K562 (cell line): Measurements from ENCODE around the gene MYADML2. TPM values are rescaled to one million over a fixed set of nuclear protein-coding genes. Genes with fewer than 3 reads are reported as not detected.

ENCODE experiments used
- ATAC-seq: fragments of 200-7000 bp; cut with Tn5 transposase; 3 replicates; pipeline ENCODE4 v1.9.1; 2020; ENCODE audit warnings: moderate library complexity
- BruUV-seq: library from RNA; stranded (reverse); fragments of 400-500 nt; replicated peaks from 2 replicates; lab custom pipeline; 2021; lab: Mats Ljungman, UMichigan
- CTCF ChIA-PET: fragments of 300-600 bp; formaldehyde crosslinking; extraction: SDS; loops from one replicate; lab custom pipeline; 2021; ENCODE audit warnings: low intra/inter-chr PET ratio; lab: Yijun Ruan, JAX
- POLR2A ChIA-PET: fragments of 300-600, 350-650 bp; sonication (Branson Sonifier 250); formaldehyde crosslinking; extraction: SDS; loops from one replicate; lab custom pipeline; 2021; ENCODE audit warnings: antibody characterized with exemption, inconsistent platforms; lab: Yijun Ruan, JAX
- DNase-seq, 4 experiments: peaks; one replicate each; pipeline versions ENCODE4 v3.0.0 to v3.0.0-alpha.2; 2011 to 2018; ENCODE audit warnings: low spot score in 3 of 4, mixed read lengths in 3 of 4; ENCODE audit errors: extremely low read depth in 1 of 4
- FAIRE-seq: peaks from 2 replicates; lab custom pipeline; 2011; peaks lifted over from hg19 to GRCh38; lab: Jason Lieb, UNC
- H2AFZ ChIP-seq: 2 replicates; pipeline ENCODE4 v1.6.0; 2011; ENCODE audit warnings: low read depth, low read length, control low read depth, inconsistent platforms
- H3K27ac ChIP-seq: fragments of 200-600 bp; 3 replicates; pipeline ENCODE4 v1.8.0; 2011; ENCODE audit warnings: low read depth, mild to moderate bottlenecking, control low read depth, inconsistent platforms, low read length, moderate library complexity, mixed read lengths; ENCODE audit errors: extremely low read depth
- H3K27me3 ChIP-seq, 2 experiments: fragments of 300-600 bp in 1 of 2; 2 replicates in 1 of 2; 3 replicates in 1 of 2; pipeline versions ENCODE4 v1.6.0 to v1.8.0; 2011; ENCODE audit warnings: inconsistent platforms in 2 of 2, low read length in 2 of 2, mild to moderate bottlenecking in 1 of 2, mixed read lengths in 1 of 2, moderate library complexity in 1 of 2; ENCODE audit not compliant: control insufficient read depth in 2 of 2, insufficient read depth in 2 of 2
- H3K36me3 ChIP-seq: fragments of 300-600 bp; 3 replicates; pipeline ENCODE4 v1.8.0; 2011; ENCODE audit warnings: mild to moderate bottlenecking, low read length, inconsistent platforms; ENCODE audit not compliant: control insufficient read depth, insufficient read depth
- H3K4me1 ChIP-seq, 2 experiments: fragments of 200-600 bp in 1 of 2; replicated peaks in 1 of 2; 2 replicates in 1 of 2; 3 replicates in 1 of 2; pipeline versions ENCODE4 v1.5.1 to v1.8.0; 2011; ENCODE audit warnings: inconsistent platforms in 2 of 2, low read length in 2 of 2, mild to moderate bottlenecking in 1 of 2, mixed read lengths in 1 of 2, moderate library complexity in 1 of 2; ENCODE audit not compliant: control insufficient read depth in 2 of 2, insufficient read depth in 2 of 2
- H3K4me2 ChIP-seq: 2 replicates; pipeline ENCODE4 v1.6.1; 2011; ENCODE audit warnings: low read length, control low read depth, inconsistent platforms, mixed read lengths; ENCODE audit not compliant: insufficient read depth
- H3K4me3 ChIP-seq: fragments of 200-600 bp; sonication (generic), shearing (Covaris generic); 2 replicates; pipeline ENCODE4 v1.5.1; 2016; ENCODE audit warnings: control low read depth, inconsistent platforms
- H3K79me2 ChIP-seq: fragments of 200-600 bp; 3 replicates; pipeline ENCODE4 v1.8.0; 2011; ENCODE audit warnings: low read length, inconsistent platforms; ENCODE audit not compliant: control insufficient read depth, insufficient read depth
- H3K9ac ChIP-seq, 2 experiments: 2 replicates each; pipeline versions ENCODE4 v1.6.0 to v1.6.1; 2011; ENCODE audit warnings: low read depth in 2 of 2, low read length in 2 of 2, control low read depth in 1 of 2, inconsistent platforms in 1 of 2, mild to moderate bottlenecking in 1 of 2, mixed read lengths in 1 of 2; ENCODE audit not compliant: insufficient read depth in 1 of 2
- H3K9me1 ChIP-seq: one replicate; pipeline ENCODE4 v1.6.0; 2011; ENCODE audit warnings: inconsistent platforms, mild to moderate bottlenecking, low read length, moderate library complexity; ENCODE audit not compliant: control insufficient read depth, insufficient read depth
- H3K9me3 ChIP-seq: replicated peaks from 2 replicates; pipeline ENCODE4 v1.5.1; 2011; ENCODE audit warnings: low read depth, low read length, inconsistent platforms; ENCODE audit not compliant: control insufficient read depth, insufficient read depth
- H4K20me1 ChIP-seq: replicated peaks from 2 replicates; pipeline ENCODE4 v1.6.1; 2011; ENCODE audit warnings: low read length, inconsistent platforms, mixed read lengths; ENCODE audit not compliant: control insufficient read depth, insufficient read depth
- CBX5 ChIP-seq: IDR thresholded peaks from 2 replicates; pipeline ENCODE4 v1.6.1; 2014; ENCODE audit warnings: low read depth, borderline replicate concordance
- CEBPB ChIP-seq: fragments of 450-650 bp; IDR thresholded peaks from 2 replicates; pipeline ENCODE4 v1.6.1; 2016; ENCODE audit warnings: missing genetic modification characterization, missing compliant biosample characterization
- ERF ChIP-seq: fragments of 450-650 bp; formaldehyde crosslinking; IDR thresholded peaks from 2 replicates; pipeline ENCODE4 v1.4.0; 2020; ENCODE audit warnings: mild to moderate bottlenecking, mixed read lengths
- MBD2 ChIP-seq: sonication (generic); IDR thresholded peaks from 2 replicates; pipeline ENCODE4 v1.6.1; 2016; ENCODE audit warnings: low read depth, borderline replicate concordance
- POLR2G ChIP-seq: fragments of 200-400 bp; formaldehyde crosslinking; IDR thresholded peaks from 2 replicates; pipeline ENCODE4 v1.6.1; 2017; ENCODE audit warnings: low read depth, mild to moderate bottlenecking, antibody characterized with exemption, low read length, moderate library complexity
- ZNF143 ChIP-seq: sonication (generic); formaldehyde crosslinking; IDR thresholded peaks from 2 replicates; pipeline ENCODE4 v1.9.0; 2022; ENCODE audit warnings: mild to moderate bottlenecking, missing genetic modification reagents
- WGBS: fragments of 100-300 bp; shearing (Covaris generic); methylation state at CpG from one replicate; pipeline ENCODE4 v1.1.6; 2016; ENCODE audit warnings: low coverage, mixed read lengths; ENCODE audit not compliant: insufficient coverage; ENCODE audit errors: missing lambda C conversion rate; 5-methylcytosine and 5-hydroxymethylcytosine counted together
- in situ Hi-C: fragments of 300-500 bp; cut with MboI; formaldehyde crosslinking; loops from 4 replicates; pipeline ENCODE4 v1.15.0; 2018; ENCODE audit warnings: inconsistent platforms, mixed read lengths
- intact Hi-C: fragments of 100-400 bp; cut with micrococcal nuclease; formaldehyde crosslinking; loops from 2 replicates; pipeline ENCODE4 v1.14.2; 2022
- polyA plus RNA-seq, 8 experiments: library from polyadenylated mRNA; depleted of rRNA in 4 of 8; stranded (reverse) in 5 of 8; unstranded in 3 of 8; fragments of >200 nt; fragmentation: Nextera tagmentation in 2 of 8; fragmentation: Illumina TruSeq in 1 of 8; extraction: Ambion mirVana in 2 of 8; extraction: Trizol in 1 of 8; gene quantifications; 2 replicates each; pipeline versions ENCODE4 v1.2.1 to v1.2.3, GENCODE V29; 2011 to 2014; ENCODE audit warnings: inconsistent platforms in 1 of 8, missing spikeins in 1 of 8
- total RNA-seq, 7 experiments: library from RNA; depleted of rRNA in 6 of 7; stranded (reverse); fragments of >200 nt in 6 of 7; fragmentation: Illumina TruSeq in 2 of 7; extraction: Trizol in 2 of 7; gene quantifications; 2 replicates each; pipeline versions ENCODE4 v1.2.1 to v1.2.3, GENCODE V29; 2011 to 2021; ENCODE audit warnings: low replicate concordance in 1 of 7
- TF ChIP-seq, protein P1 (sequence below): sonication (generic); formaldehyde crosslinking; IDR thresholded peaks from 2 replicates; pipeline ENCODE4 v1.8.0; 2022; ENCODE audit warnings: mild to moderate bottlenecking, low read depth, missing genetic modification reagents

The MYADML2 gene
- total and polyA plus RNA-seq, 9 of the 15 experiments (the other 6 are each of a cell fraction or from before 2014, with no cell fraction given), result not detected

GRCh38 chr17:81895400-81895799, 51.6 kb downstream of the MYADML2 start:
- in situ Hi-C loops, result no loop called here
- WGBS, result 83% methylated on average over 11 of the region's 11 CpGs
- no peaks in the 10 kb centered on the region for H3K27me3 ChIP-seq
- peaks cover 3% of the 10 kb centered on the region for H3K9me1 ChIP-seq
- no peak for FAIRE-seq
- CTCF ChIA-PET, result no interaction called here
- H3K36me3 ChIP-seq, result peaks cover 66% of the 10 kb centered on the region; the same call in 2 of the 3 replicates
- H2AFZ ChIP-seq, result no peak overlapping the region
- no peak for ATAC-seq
- no peak for TF ChIP-seq ZNF143 (CRISPR knock-in tag)
- TF ChIP-seq MBD2, result no peak
- TF ChIP-seq ERF (CRISPR knock-in tag), result no peak
- TF ChIP-seq POLR2G, result 0 out of 2 replicates have a peak, but pooled peaks have one; percentile 22
- intact Hi-C loops, result no loop called here
- no peaks in the 10 kb centered on the region for H3K9me3 ChIP-seq
- peaks cover 40% of the 10 kb centered on the region for H3K79me2 ChIP-seq
- no peak overlapping the region for H3K9ac ChIP-seq
- H4K20me1 ChIP-seq, result 0 out of 2 replicates have a peak, but pooled peaks cover 9% of the 10 kb centered on the region
- peaks cover 4 to 39% of the 10 kb centered on the region in 2 experiments; a peak in 4 of 5 replicates for H3K4me1 ChIP-seq
- DNase-seq, result no peak
- no peak overlapping the region for H3K4me3 ChIP-seq
- BruUV-seq, result no TSS peak
- POLR2A ChIA-PET, result no interaction called here
- H3K27ac ChIP-seq, result no peak overlapping the region
- no peak overlapping the region for H3K4me2 ChIP-seq

GRCh38 chr17:81891303-81891552, 55.8 kb downstream of the MYADML2 start:
- Histone ChIP-seq H3K27me3 (no peaks in the 10 kb centered on the region), H3K79me2 (peaks cover 77% of the 10 kb centered on the region), H3K4me2 (peak overlapping the region; percentile 91; the same call in 1 of the 2 replicates), H3K9ac (peak overlapping the region; percentile 93 to 96; a peak in 3 of 4 replicates), H3K9me3 (no peaks in the 10 kb centered on the region), H3K4me3 (peak overlapping the region; percentile 73), H4K20me1 (no peaks in the 10 kb centered on the region), H3K9me1 (peaks cover 8% of the 10 kb centered on the region), H2AFZ (no peak overlapping the region), H3K4me1 (peaks cover 12 to 41% of the 10 kb centered on the region in 2 experiments; a peak in 4 of 5 replicates), H3K27ac (peak overlapping the region; percentile 97), H3K36me3 (peaks cover 71% of the 10 kb centered on the region)
- no TSS peak for BruUV-seq
- intact Hi-C loops (no loop called here), in situ Hi-C loops (no loop called here)
- ChIA-PET POLR2A (interaction anchor here (1.0 to 10.5 kb wide), 6 partner anchors 8 to 188 kb away, joined by 3 to 85 read pairs (median 4); partner anchors contain the start of genes CENPX, LRRC45 and MRPL12), CTCF (no interaction called here)
- FAIRE-seq, result no peak
- no peak for ATAC-seq
- no peak for DNase-seq
- under 1% methylated on average over 39 of the region's 40 CpGs for WGBS
- TF ChIP-seq CBX5 (no peak), CEBPB (tag) (no peak)
- TF ChIP-seq, protein P1, sequence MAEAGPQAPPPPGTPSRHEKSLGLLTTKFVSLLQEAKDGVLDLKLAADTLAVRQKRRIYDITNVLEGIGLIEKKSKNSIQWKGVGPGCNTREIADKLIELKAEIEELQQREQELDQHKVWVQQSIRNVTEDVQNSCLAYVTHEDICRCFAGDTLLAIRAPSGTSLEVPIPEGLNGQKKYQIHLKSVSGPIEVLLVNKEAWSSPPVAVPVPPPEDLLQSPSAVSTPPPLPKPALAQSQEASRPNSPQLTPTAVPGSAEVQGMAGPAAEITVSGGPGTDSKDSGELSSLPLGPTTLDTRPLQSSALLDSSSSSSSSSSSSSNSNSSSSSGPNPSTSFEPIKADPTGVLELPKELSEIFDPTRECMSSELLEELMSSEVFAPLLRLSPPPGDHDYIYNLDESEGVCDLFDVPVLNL (CRISPR knock-in tag), result no peak
